Stomach (tissue), 9 donors: ENCODE data around the gene NFATC1. TPM values are rescaled to one million over a fixed set of nuclear protein-coding genes. Genes with fewer than 3 reads are reported as not detected.

Experiments used
- DNase-seq, 2 donors: peaks; one replicate each; pipeline versions ENCODE4 v3.0.0 to v3.0.0-alpha.2; 2013 to 2019
- H3K27ac ChIP-seq, 5 donors: fragments of 200-600 bp in 4 of 5; sonication (generic) in 4 of 5; one replicate each; pipeline ENCODE4 v1.5.1; 2013 to 2019; ENCODE audit warnings: mild to moderate bottlenecking in 1 of 5, moderate library complexity in 1 of 5
- H3K27me3 ChIP-seq, 3 donors: fragments of 200-600 bp; sonication (generic); one replicate each; pipeline ENCODE4 v1.5.1; 2017 to 2019; ENCODE audit warnings: mixed run types in 1 of 3
- H3K36me3 ChIP-seq, 4 donors: fragments of 200-600 bp; sonication (generic); 1 replicate in 3 of 4; 2 replicates in 1 of 4; pipeline ENCODE4 v1.5.1; 2016 to 2019
- H3K4me1 ChIP-seq, 4 donors: fragments of 200-600 bp; sonication (generic); one replicate each; pipeline ENCODE4 v1.5.1; 2016 to 2019
- H3K4me3 ChIP-seq, 4 donors: fragments of 200-600 bp; sonication (generic) in 3 of 4; one replicate each; pipeline ENCODE4 v1.5.1; 2016 to 2019; ENCODE audit warnings: mild to moderate bottlenecking in 1 of 4
- H3K9me3 ChIP-seq, 4 donors: fragments of 200-600 bp; sonication (generic); one replicate each; pipeline ENCODE4 v1.5.1; 2016 to 2019
- CTCF ChIP-seq, 7 experiments: fragments of 450-650 bp in 4 of 7; fragments of 200-600 bp in 3 of 7; sonication (generic) in 3 of 7; IDR thresholded peaks; one replicate each; pipeline ENCODE4 v1.5.1; 2016 to 2019; ENCODE audit warnings: antibody characterized with exemption in 7 of 7, control low read depth in 2 of 7, mild to moderate bottlenecking in 1 of 7
- EP300 ChIP-seq: sonication (generic); formaldehyde crosslinking; IDR thresholded peaks from one replicate; pipeline ENCODE4 v1.6.1; 2017; ENCODE audit warnings: antibody characterized with exemption
- POLR2A ChIP-seq, 4 donors: fragments of 450-650 bp; IDR thresholded peaks; one replicate each; pipeline ENCODE4 v1.6.1; 2016; ENCODE audit warnings: antibody characterized with exemption in 4 of 4, control low read depth in 2 of 4, mild to moderate bottlenecking in 1 of 4, moderate library complexity in 1 of 4
- POLR2AphosphoS5 ChIP-seq, 3 donors: sonication (generic); formaldehyde crosslinking; IDR thresholded peaks; one replicate each; pipeline ENCODE4 v1.6.1; 2016; ENCODE audit warnings: antibody characterized with exemption in 3 of 3
- WGBS, 5 donors: extraction: QIAGEN DNeasy Blood & Tissue Kit in 3 of 5; methylation state at CpG; one replicate each; pipeline versions ENCODE4 v1.1.5 to v1.1.7; 2013 to 2018; 5-methylcytosine and 5-hydroxymethylcytosine counted together
- intact Hi-C: fragments of 100-400 bp; cut with DNase I; formaldehyde crosslinking; loops from one replicate; pipeline ENCODE4 v1.15.1; 2023; ENCODE audit warnings: low total_unique reads
- polyA plus RNA-seq, 3 donors: library from polyadenylated mRNA; stranded (reverse); fragments of 200-250 nt; gene quantifications; one replicate each; pipeline ENCODE4 v1.2.3, GENCODE V29; 2013
- total RNA-seq, 5 donors: library from RNA; depleted of rRNA; stranded (reverse); fragments of >200 nt; gene quantifications; one replicate each; pipeline versions ENCODE4 v1.1.0 to v1.2.3, GENCODE V29; 2014 to 2016
- donor health status: healthy with polysubstance abuse.
- donor health status: Bipolar disorder and iron deficiency.
- donor health status: healthy.

The NFATC1 gene
- total and polyA plus RNA-seq, 8 donors, result 2.6 to 14.0 (median 6.1) TPM

GRCh38 chr18:79559436-79559835 lies 163.7 kb downstream of the NFATC1 start:
- no peak for TF ChIP-seq CTCF (IDR thresholded peaks at IDR 0.05)
- no peak for TF ChIP-seq POLR2A (IDR thresholded peaks at IDR 0.05)
- TF ChIP-seq EP300, result no peak
- no peak for TF ChIP-seq POLR2AphosphoS5 (IDR thresholded peaks at IDR 0.05)
- H3K4me3 ChIP-seq, result no peak overlapping the region
- H3K27ac ChIP-seq, result no peak overlapping the region
- no peak for DNase-seq
- H3K27me3 ChIP-seq, result no peaks in the 10 kb centered on the region
- WGBS, 5 donors, result 89 to 95% (median 91%) methylated on average over 15 of the region's 15 CpGs
- intact Hi-C loops, result no loop called here
- H3K9me3 ChIP-seq, result no peaks in the 10 kb centered on the region
- no peaks in the 10 kb centered on the region for H3K4me1 ChIP-seq
- H3K36me3 ChIP-seq, result no peaks in the 10 kb centered on the region

GRCh38 chr18:79560042-79560860 lies 164.5 kb downstream of the NFATC1 start:
- intact Hi-C loops, result no loop called here
- Histone ChIP-seq H3K9me3 (no peaks in the 10 kb centered on the region), H3K27me3 (no peaks in the 10 kb centered on the region), H3K4me1 (no peaks in the 10 kb centered on the region), H3K27ac (no peak overlapping the region), H3K36me3 (no peaks in the 10 kb centered on the region), H3K4me3 (no peak overlapping the region)
- whole genome bisulfite sequencing, 5 donors, result 87 to 89% (median 88%) methylated on average over 34 of the region's 34 CpGs
- no peak for DNase-seq
- TF ChIP-seq POLR2A (IDR thresholded peaks at IDR 0.05) (no peak), CTCF (IDR thresholded peaks at IDR 0.05) (no peak), EP300 (no peak), POLR2AphosphoS5 (IDR thresholded peaks at IDR 0.05) (no peak)

DNA sequence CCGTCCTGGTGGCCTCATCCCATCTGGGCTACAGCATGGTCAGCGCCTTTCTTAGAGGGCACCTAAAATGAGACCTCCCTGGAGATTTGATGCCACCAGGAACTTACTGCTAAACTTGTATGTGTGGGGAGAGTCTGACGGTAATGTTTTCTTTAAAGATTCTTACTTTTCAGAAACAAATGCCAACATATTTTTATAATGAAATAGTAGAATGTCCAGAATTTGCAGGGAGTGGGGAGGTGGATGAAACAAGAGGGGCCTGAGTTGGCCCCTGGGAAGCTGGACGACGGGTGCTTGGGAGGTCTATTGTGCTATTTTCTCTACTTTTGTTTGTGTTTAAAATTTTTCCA lies 165.1 kb downstream of the NFATC1 start:
- no peaks in the 10 kb centered on the region for H3K36me3 ChIP-seq
- no peak for DNase-seq
- no peaks in the 10 kb centered on the region for H3K9me3 ChIP-seq
- H3K27ac ChIP-seq, result no peak overlapping the region
- intact Hi-C loops, result no loop called here
- H3K27me3 ChIP-seq, result no peaks in the 10 kb centered on the region
- no peaks in the 10 kb centered on the region for H3K4me1 ChIP-seq
- no peak overlapping the region for H3K4me3 ChIP-seq
- TF ChIP-seq EP300, result no peak
- no peak for TF ChIP-seq CTCF (IDR thresholded peaks at IDR 0.05)
- TF ChIP-seq POLR2A (IDR thresholded peaks at IDR 0.05), result no peak
- WGBS, 5 donors, result 71 to 83% (median 79%) methylated on average over 5 of the region's 5 CpGs

- intact Hi-C loops, result no loop called here
- DNase-seq, result no peak
- no peak overlapping the region for H3K4me3 ChIP-seq
- WGBS, 5 donors, result 72 to 83% (median 79%) methylated on average over 6 of the region's 6 CpGs
- no peaks in the 10 kb centered on the region for H3K9me3 ChIP-seq
- H3K4me1 ChIP-seq, result peaks cover 3 to 17% (median 7%) of the 10 kb centered on the region in 4 donors
- H3K27me3 ChIP-seq, result peaks cover 0 to 15% (median 0%) of the 10 kb centered on the region in 3 donors
- no peak overlapping the region for H3K27ac ChIP-seq
- TF ChIP-seq POLR2A (IDR thresholded peaks at IDR 0.05), result no peak
- TF ChIP-seq POLR2AphosphoS5 (IDR thresholded peaks at IDR 0.05), result no peak
- no peak for TF ChIP-seq CTCF (IDR thresholded peaks at IDR 0.05)
- no peak for TF ChIP-seq EP300
- no peaks in the 10 kb centered on the region for H3K36me3 ChIP-seq
Measured at GRCh38 chr18:79563949-79564348, 168.2 kb downstream of the NFATC1 start.
